Naive B cell (primary cell): Measurements from ENCODE around the gene ZNF85. TPM values are rescaled to one million over a fixed set of nuclear protein-coding genes. Genes with fewer than 3 reads are reported as not detected.

Source experiments
- ATAC-seq, 2 donors: fragments of 150-1000 bp; cut with Tn5 transposase; 2 replicates each; pipeline ENCODE4 v1.10.0; 2021; ENCODE audit warnings: low read depth in 2 of 2, mild to moderate bottlenecking in 2 of 2, moderate library complexity in 2 of 2
- DNase-seq: peaks from one replicate; pipeline ENCODE4 v3.0.0; 2022
- H3K27ac Mint-ChIP-seq, 6 donors: one replicate each; pipeline ENCODE4 v1.8.0; 2020 to 2022; ENCODE audit warnings: mild to moderate bottlenecking in 6 of 6, mixed read lengths in 6 of 6, moderate library complexity in 5 of 6, inconsistent platforms in 2 of 6
- H3K27me3 Mint-ChIP-seq, 3 donors: one replicate each; pipeline ENCODE4 v1.8.0; 2021 to 2022; ENCODE audit warnings: mixed read lengths in 3 of 3, mild to moderate bottlenecking in 1 of 3
- H3K36me3 Mint-ChIP-seq, 2 donors: one replicate each; pipeline ENCODE4 v1.8.0; 2020 to 2022; ENCODE audit warnings: mixed read lengths in 2 of 2, inconsistent platforms in 1 of 2, mild to moderate bottlenecking in 1 of 2
- H3K4me1 Mint-ChIP-seq, 3 donors: one replicate each; pipeline ENCODE4 v1.8.0; 2020 to 2022; ENCODE audit warnings: mixed read lengths in 3 of 3, inconsistent platforms in 1 of 3, mild to moderate bottlenecking in 1 of 3, moderate library complexity in 1 of 3
- H3K4me3 Mint-ChIP-seq, 8 donors: one replicate each; pipeline ENCODE4 v1.8.0; 2020 to 2022; ENCODE audit warnings: mild to moderate bottlenecking in 8 of 8, mixed read lengths in 8 of 8, moderate library complexity in 8 of 8, inconsistent platforms in 2 of 8
- H3K9me3 Mint-ChIP-seq, 7 donors: one replicate each; pipeline ENCODE4 v1.8.0; 2020 to 2022; ENCODE audit warnings: mixed read lengths in 7 of 7, mild to moderate bottlenecking in 5 of 7, inconsistent platforms in 2 of 7, moderate library complexity in 1 of 7
- polyA plus RNA-seq, 6 donors: library from polyadenylated mRNA; unstranded; fragments of 300-500 nt; fragmentation: Illumina TruSeq; gene quantifications; one replicate each; pipeline ENCODE4 v1.2.3, GENCODE V29; 2021; ENCODE audit warnings: low read depth in 6 of 6

The ZNF85 gene
- polyA plus RNA-seq, 6 donors from 2014 or later, result 16.9 to 28.1 (median 19.0) TPM

DNA sequence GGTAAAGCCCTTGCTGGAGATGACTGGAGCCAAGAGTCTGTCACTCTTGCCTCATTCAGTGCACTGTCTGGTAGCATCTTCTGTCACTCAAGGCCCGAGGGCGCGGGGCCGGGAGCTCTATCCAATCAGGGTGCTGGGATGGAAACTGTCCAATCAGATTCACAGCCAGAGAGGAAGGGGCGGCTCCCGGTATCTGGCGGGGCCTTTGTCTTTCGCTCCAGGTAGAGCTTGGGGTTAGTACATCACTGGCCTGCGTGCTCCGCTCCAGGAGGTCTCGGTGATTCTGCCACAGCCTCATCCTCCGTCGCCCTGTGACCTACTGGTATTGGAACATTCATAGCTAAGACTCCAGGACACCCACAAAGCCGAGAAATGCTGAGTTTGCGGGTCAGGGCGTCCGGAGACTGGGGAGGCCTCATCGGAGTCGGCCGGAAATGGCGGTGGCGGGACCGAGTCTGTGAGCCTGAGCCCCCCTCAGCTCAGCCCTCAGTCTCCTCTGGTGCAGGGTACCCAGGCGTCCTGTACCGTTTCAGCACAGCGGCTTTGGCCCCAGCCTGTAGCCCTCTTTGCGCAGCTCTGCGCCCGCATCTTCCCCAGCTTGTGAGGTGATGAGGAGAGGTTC is 76.8 kb downstream of the ZNF85 start:
- ATAC-seq, result peak; percentile 100
- Mint-ChIP-seq H3K36me3 (no peaks in the 10 kb centered on the region), H3K4me3 (peak overlapping the region; percentile 86 to 95 (median 91)), H3K9me3 (peaks cover 0 to 2% (median 0%) of the 10 kb centered on the region in 7 donors), H3K27ac (peak overlapping the region in 2 of 6 donors; percentile 12 to 26), H3K27me3 (no peaks in the 10 kb centered on the region), H3K4me1 (peaks cover 6 to 12% (median 7%) of the 10 kb centered on the region in 3 donors)
- peak; percentile 83 for DNase-seq

Other genes starting within 250 kb of the ZNF85 start
- 10 to 100 TPM in 3 of 6 donors, 1 to 10 TPM in 3; 5.7 to 14.8 (median 9.6) TPM for gene ZNF66, start 146.9 kb upstream of the ZNF85 start, polyA plus RNA-seq
- gene ZNF430, start 97.4 kb downstream of the ZNF85 start, polyA plus RNA-seq, result 10 to 100 TPM; 39.2 to 88.0 (median 65.5) TPM
- 10 to 100 TPM in 3 of 6 donors, 1 to 10 TPM in 3; 2.4 to 16.9 (median 10.5) TPM for gene ZNF714, start 159.0 kb downstream of the ZNF85 start, polyA plus RNA-seq
- gene ZNF431, start 218.8 kb downstream of the ZNF85 start, polyA plus RNA-seq, result 10 to 100 TPM; 11.5 to 28.8 (median 17.8) TPM